ENCODE measurements around the gene MRPL3. TPM values are rescaled to one million over a fixed set of nuclear protein-coding genes. Genes with fewer than 3 reads are reported as not detected.

Gene MRPL3
- total and polyA plus RNA-seq, 2 donors (not counting 1 experiment from before 2014, with no cell fraction given) = 80.1 to 141 TPM

DNA sequence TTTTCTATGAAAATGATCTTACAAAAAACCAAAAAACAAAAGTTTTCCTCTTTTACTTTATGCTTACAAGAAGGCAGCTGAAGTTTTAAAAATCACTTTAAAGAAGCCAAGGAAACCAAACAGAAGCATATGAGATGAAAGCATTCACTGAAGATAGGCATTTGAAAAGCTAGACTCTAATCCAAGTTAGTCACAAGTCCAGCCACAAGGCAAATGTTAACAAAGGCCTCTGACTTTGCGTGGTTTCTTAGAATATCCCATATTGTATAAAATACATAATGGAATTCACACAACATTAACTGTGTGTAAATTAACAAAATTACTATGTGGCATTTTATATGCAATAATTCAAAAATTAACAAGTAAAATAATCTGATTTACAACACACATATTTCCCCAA, 17.7 kb downstream of the MRPL3 start:
- no peak overlapping the region for H3K4me2 ChIP-seq (ENCODE audit: extremely low read depth, insufficient read depth, low read length)
- TF ChIP-seq, protein P1, sequence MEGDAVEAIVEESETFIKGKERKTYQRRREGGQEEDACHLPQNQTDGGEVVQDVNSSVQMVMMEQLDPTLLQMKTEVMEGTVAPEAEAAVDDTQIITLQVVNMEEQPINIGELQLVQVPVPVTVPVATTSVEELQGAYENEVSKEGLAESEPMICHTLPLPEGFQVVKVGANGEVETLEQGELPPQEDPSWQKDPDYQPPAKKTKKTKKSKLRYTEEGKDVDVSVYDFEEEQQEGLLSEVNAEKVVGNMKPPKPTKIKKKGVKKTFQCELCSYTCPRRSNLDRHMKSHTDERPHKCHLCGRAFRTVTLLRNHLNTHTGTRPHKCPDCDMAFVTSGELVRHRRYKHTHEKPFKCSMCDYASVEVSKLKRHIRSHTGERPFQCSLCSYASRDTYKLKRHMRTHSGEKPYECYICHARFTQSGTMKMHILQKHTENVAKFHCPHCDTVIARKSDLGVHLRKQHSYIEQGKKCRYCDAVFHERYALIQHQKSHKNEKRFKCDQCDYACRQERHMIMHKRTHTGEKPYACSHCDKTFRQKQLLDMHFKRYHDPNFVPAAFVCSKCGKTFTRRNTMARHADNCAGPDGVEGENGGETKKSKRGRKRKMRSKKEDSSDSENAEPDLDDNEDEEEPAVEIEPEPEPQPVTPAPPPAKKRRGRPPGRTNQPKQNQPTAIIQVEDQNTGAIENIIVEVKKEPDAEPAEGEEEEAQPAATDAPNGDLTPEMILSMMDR (conservative IDR thresholded peaks at IDR 0.05 in 1 of 2, IDR thresholded peaks at IDR 0.05 in 1 of 2; ENCODE audit: low read depth in 1 of 2, low read length in 2 of 2) = no peak
- no peak for TF ChIP-seq EZH2 (IDR thresholded peaks at IDR 0.05; ENCODE audit: low read length, missing control alignments)
- no peak overlapping the region for H3K9ac ChIP-seq (ENCODE audit: insufficient read depth, low read length)
- peak in 1 of 2 donors; percentile 26 for DNase-seq (ENCODE audit: low read depth in 2 of 2)
- no peaks in the 10 kb centered on the region for H3K9me3 ChIP-seq (ENCODE audit: control insufficient read depth, insufficient read depth, low read depth, low read length)
- H3K36me3 ChIP-seq (ENCODE audit: control insufficient read depth, insufficient read depth, low read length) = no peaks in the 10 kb centered on the region
- no peak overlapping the region for H3K4me3 ChIP-seq (replicated peaks in 1 of 4; ENCODE audit: control extremely low read depth in 1 of 4, insufficient read depth in 1 of 4, low read depth in 3 of 4, low read length in 4 of 4)
- no peaks in the 10 kb centered on the region for H3K79me2 ChIP-seq (ENCODE audit: control insufficient read depth, insufficient read depth, low read length)
- no peaks in the 10 kb centered on the region for H4K20me1 ChIP-seq (ENCODE audit: control insufficient read depth, extremely low read depth, insufficient read depth, low read length)
- no peak overlapping the region for H3K27ac ChIP-seq (ENCODE audit: insufficient read depth, low read length)
- H3K4me1 ChIP-seq (ENCODE audit: control insufficient read depth, extremely low read depth, insufficient read depth, low read length) = no peaks in the 10 kb centered on the region
- no peaks in the 10 kb centered on the region for H3K27me3 ChIP-seq (ENCODE audit: control insufficient read depth, insufficient read depth, low read length)
- H2AFZ ChIP-seq (ENCODE audit: low read length) = no peak overlapping the region

DNA sequence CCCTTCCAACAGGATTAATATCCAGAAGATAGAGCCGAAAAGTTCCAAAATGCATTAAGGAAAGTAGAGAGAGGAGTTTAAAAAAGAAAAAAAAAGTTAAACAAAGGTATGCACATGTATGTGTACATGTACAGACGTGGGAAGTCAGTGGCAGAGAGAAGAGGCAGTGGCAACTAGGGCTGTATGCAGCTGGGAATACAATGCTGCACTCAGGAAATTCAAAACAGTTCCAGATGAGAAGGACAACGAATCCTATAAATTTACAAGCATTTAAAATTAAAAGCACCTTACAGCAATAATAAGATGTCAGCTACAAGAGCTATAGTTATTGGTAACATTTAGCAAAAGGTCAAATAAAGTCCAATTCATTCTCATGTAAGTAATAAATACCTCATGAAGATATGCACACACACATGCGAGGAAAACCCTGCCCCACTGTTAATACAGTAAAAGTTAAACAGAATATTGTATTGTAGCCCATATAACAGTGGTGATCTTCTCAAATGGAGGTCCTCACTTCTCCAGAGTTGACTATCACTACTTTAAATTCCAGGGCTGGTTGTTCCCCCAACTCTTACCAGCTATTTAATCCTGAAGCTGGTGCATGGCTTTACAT, 18.2 kb downstream of the MRPL3 start:
- H3K27ac ChIP-seq (ENCODE audit: insufficient read depth, low read length) = no peak overlapping the region
- H3K36me3 ChIP-seq (ENCODE audit: control insufficient read depth, insufficient read depth, low read length) = no peaks in the 10 kb centered on the region
- no peaks in the 10 kb centered on the region for H3K9me3 ChIP-seq (ENCODE audit: control insufficient read depth, insufficient read depth, low read depth, low read length)
- H4K20me1 ChIP-seq (ENCODE audit: control insufficient read depth, extremely low read depth, insufficient read depth, low read length) = no peaks in the 10 kb centered on the region
- no peak overlapping the region for H2AFZ ChIP-seq (ENCODE audit: low read length)
- H3K4me1 ChIP-seq (ENCODE audit: control insufficient read depth, extremely low read depth, insufficient read depth, low read length) = no peaks in the 10 kb centered on the region
- H3K4me3 ChIP-seq (replicated peaks in 1 of 4; ENCODE audit: control extremely low read depth in 1 of 4, insufficient read depth in 1 of 4, low read depth in 3 of 4, low read length in 4 of 4) = no peak overlapping the region
- no peak for DNase-seq (ENCODE audit: low read depth in 2 of 2)
- no peaks in the 10 kb centered on the region for H3K27me3 ChIP-seq (ENCODE audit: control insufficient read depth, insufficient read depth, low read length)
- H3K4me2 ChIP-seq (ENCODE audit: extremely low read depth, insufficient read depth, low read length) = no peak overlapping the region
- TF ChIP-seq, protein P1 (conservative IDR thresholded peaks at IDR 0.05 in 1 of 2, IDR thresholded peaks at IDR 0.05 in 1 of 2; ENCODE audit: low read depth in 1 of 2, low read length in 2 of 2) = no peak
- TF ChIP-seq EZH2 (IDR thresholded peaks at IDR 0.05; ENCODE audit: low read length, missing control alignments) = no peak
- H3K79me2 ChIP-seq (ENCODE audit: control insufficient read depth, insufficient read depth, low read length) = no peaks in the 10 kb centered on the region
- no peak overlapping the region for H3K9ac ChIP-seq (ENCODE audit: insufficient read depth, low read length)

DNA sequence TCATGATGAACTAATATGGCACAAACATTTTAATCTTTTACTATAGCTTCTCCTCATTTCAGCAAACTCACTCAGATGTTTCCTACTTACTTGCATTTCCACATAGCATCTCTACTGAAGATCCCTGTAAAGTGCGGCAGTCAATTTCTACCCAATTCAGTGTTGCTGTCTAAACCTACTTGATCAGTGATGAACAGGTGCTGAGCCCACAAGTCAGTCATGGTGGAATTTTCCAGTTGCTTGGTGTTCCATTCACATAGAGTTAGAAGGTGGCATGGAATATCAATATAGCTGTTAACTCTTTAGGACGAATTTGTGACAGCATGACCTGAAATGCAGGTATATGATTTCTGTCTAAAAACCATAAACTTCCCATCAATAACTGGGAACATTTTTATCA, 22.7 kb downstream of the MRPL3 start:
- no peaks in the 10 kb centered on the region for H4K20me1 ChIP-seq (ENCODE audit: control insufficient read depth, extremely low read depth, insufficient read depth, low read length)
- no peaks in the 10 kb centered on the region for H3K79me2 ChIP-seq (ENCODE audit: control insufficient read depth, insufficient read depth, low read length)
- H3K9me3 ChIP-seq (ENCODE audit: control insufficient read depth, insufficient read depth, low read depth, low read length) = no peaks in the 10 kb centered on the region
- no peak overlapping the region for H3K9ac ChIP-seq (ENCODE audit: insufficient read depth, low read length)
- TF ChIP-seq EZH2 (IDR thresholded peaks at IDR 0.05; ENCODE audit: low read length, missing control alignments) = no peak
- TF ChIP-seq, protein P1 (conservative IDR thresholded peaks at IDR 0.05 in 1 of 2, IDR thresholded peaks at IDR 0.05 in 1 of 2; ENCODE audit: low read depth in 1 of 2, low read length in 2 of 2) = no peak
- no peaks in the 10 kb centered on the region for H3K36me3 ChIP-seq (ENCODE audit: control insufficient read depth, insufficient read depth, low read length)
- no peaks in the 10 kb centered on the region for H3K4me1 ChIP-seq (ENCODE audit: control insufficient read depth, extremely low read depth, insufficient read depth, low read length)
- no peak for DNase-seq (ENCODE audit: low read depth in 2 of 2)
- H2AFZ ChIP-seq (ENCODE audit: low read length) = no peak overlapping the region
- no peaks in the 10 kb centered on the region for H3K27me3 ChIP-seq (ENCODE audit: control insufficient read depth, insufficient read depth, low read length)
- no peak overlapping the region for H3K4me2 ChIP-seq (ENCODE audit: extremely low read depth, insufficient read depth, low read length)
- no peak overlapping the region for H3K27ac ChIP-seq (ENCODE audit: insufficient read depth, low read length)
- H3K4me3 ChIP-seq (replicated peaks in 1 of 4; ENCODE audit: control extremely low read depth in 1 of 4, insufficient read depth in 1 of 4, low read depth in 3 of 4, low read length in 4 of 4) = no peak overlapping the region

All from fibroblast of lung (primary cell).